Muscle layer of colon (tissue), 2 donors: ENCODE measurements around the gene LSS.

Experiments used
- H3K27ac ChIP-seq: one replicate; pipeline ENCODE4 v1.7.0; 2013; ENCODE audit warnings: low read depth, mild to moderate bottlenecking, low read length, moderate library complexity
- H3K27me3 ChIP-seq, 2 donors: one replicate each; pipeline ENCODE4 v1.7.0; 2013; ENCODE audit warnings: low read length in 2 of 2, mild to moderate bottlenecking in 2 of 2; ENCODE audit not compliant: insufficient read depth in 2 of 2, control insufficient read depth in 1 of 2
- H3K36me3 ChIP-seq: one replicate; pipeline ENCODE4 v1.7.0; 2013; ENCODE audit warnings: mild to moderate bottlenecking, low read length; ENCODE audit not compliant: insufficient read depth
- H3K4me1 ChIP-seq: one replicate; pipeline ENCODE4 v1.7.0; 2013; ENCODE audit warnings: mild to moderate bottlenecking, low read length; ENCODE audit not compliant: insufficient read depth
- H3K4me3 ChIP-seq, 2 donors: one replicate each; pipeline ENCODE4 v1.7.0; 2013; ENCODE audit warnings: low read length in 2 of 2, low read depth in 1 of 2, mild to moderate bottlenecking in 1 of 2, moderate library complexity in 1 of 2
- H3K9ac ChIP-seq: one replicate; pipeline ENCODE4 v1.7.0; 2013; ENCODE audit warnings: low read length
- H3K9me3 ChIP-seq: one replicate; pipeline ENCODE4 v1.7.0; 2013; ENCODE audit warnings: mild to moderate bottlenecking, low read length
- donor health status: abdominal sarcoma.
- donor health status: Adenocarcinoma of cecum.

Gene LSS

GRCh38 chr21:46139686-46140085 is 88.9 kb downstream of the LSS start:
- H3K4me3 ChIP-seq: no peak overlapping the region

GRCh38 chr21:46138383-46138970 is 90.1 kb downstream of the LSS start:
- Histone ChIP-seq H3K27ac (no peak overlapping the region), H3K4me3 (no peak overlapping the region), H3K36me3 (no peaks in the 10 kb centered on the region), H3K4me1 (peaks cover 7% of the 10 kb centered on the region), H3K9ac (no peak overlapping the region), H3K9me3 (no peaks in the 10 kb centered on the region), H3K27me3 (no peaks in the 10 kb centered on the region)

More at GRCh38 chr21:46139686-46140085, 88.9 kb downstream of the LSS start:
- H3K9ac ChIP-seq: no peak overlapping the region
- H3K9me3 ChIP-seq: no peaks in the 10 kb centered on the region
- H3K27ac ChIP-seq: no peak overlapping the region
- H3K4me1 ChIP-seq: peaks cover 7% of the 10 kb centered on the region
- no peaks in the 10 kb centered on the region for H3K27me3 ChIP-seq
- no peaks in the 10 kb centered on the region for H3K36me3 ChIP-seq
